ENCODE measurements around the gene ENO3. TPM values are rescaled to one million over a fixed set of nuclear protein-coding genes. Genes with fewer than 3 reads are reported as not detected.

ENO3 gene
- total and polyA plus RNA-seq, 10 of the 15 experiments (the other 5 are each of a cell fraction or from before 2014, with no cell fraction given), result 6.8 to 28.4 (median 17.0) TPM

GRCh38 chr17:4945176-4945943, 5.6 kb upstream of the ENO3 start (continued):
- TF ChIP-seq SKIL (IDR thresholded peaks at IDR 0.05; ENCODE audit: low read depth, poor library complexity, severe bottlenecking), result peak; percentile 22
- no peak for TF ChIP-seq ZSCAN29 (IDR thresholded peaks at IDR 0.05)
- TF ChIP-seq SMAD5 (IDR thresholded peaks at IDR 0.05; ENCODE audit: low read depth), result peak; percentile 89
- TF ChIP-seq NBN (IDR thresholded peaks at IDR 0.05), result no peak; the same call in 1 of the 2 replicates
- TF ChIP-seq YY1 (IDR thresholded peaks at IDR 0.05; ENCODE audit: low read depth, low read length), result peak; percentile 51; the same call in 1 of the 2 replicates

DNA sequence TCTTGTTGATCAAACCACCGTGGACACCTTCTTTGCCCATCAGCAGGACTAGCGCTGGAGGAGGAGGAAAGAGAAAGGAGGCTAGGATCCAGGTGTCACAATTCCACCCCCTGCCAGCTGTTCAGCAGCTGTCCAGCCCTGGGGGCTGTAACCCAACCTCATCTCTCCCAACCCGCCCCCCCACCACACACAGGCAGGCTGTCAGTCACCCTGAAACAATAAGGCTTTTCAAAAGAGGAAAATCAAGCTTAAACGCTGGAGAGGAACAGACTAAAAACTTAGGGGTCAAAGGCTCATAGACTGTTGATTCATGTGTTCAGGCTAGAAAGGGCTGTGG, 5.0 kb upstream of the ENO3 start:
- Histone ChIP-seq H3K4me3 (peak overlapping the region; percentile 96), H3K9ac (ENCODE audit: control insufficient read depth, insufficient read depth, low read length) (peak overlapping the region; percentile 100), H3K27me3 (replicated peaks in 1 of 2; ENCODE audit: control insufficient read depth in 2 of 2, insufficient read depth in 2 of 2, low read length in 1 of 2) (no peaks in the 10 kb centered on the region), H2AFZ (ENCODE audit: control insufficient read depth, low read depth, low read length) (no peak overlapping the region), H3K4me2 (ENCODE audit: control insufficient read depth, insufficient read depth) (peak overlapping the region; percentile 55), H3K36me3 (ENCODE audit: control insufficient read depth in 2 of 2, insufficient read depth in 2 of 2, low read length in 1 of 2) (peaks cover 20 to 22% of the 10 kb centered on the region in 2 experiments), H3K9me3 (replicated peaks; ENCODE audit: control insufficient read depth, insufficient read depth, low read length) (no peaks in the 10 kb centered on the region), H3K79me2 (ENCODE audit: control insufficient read depth, insufficient read depth, low read length) (peaks cover 82% of the 10 kb centered on the region), H4K20me1 (ENCODE audit: control insufficient read depth, insufficient read depth) (peaks cover 5% of the 10 kb centered on the region), H3K27ac (ENCODE audit: control insufficient read depth, insufficient read depth) (peak overlapping the region; percentile 100), H3K4me1 (ENCODE audit: control insufficient read depth, insufficient read depth, low read length) (peaks cover 42% of the 10 kb centered on the region)
- no TSS peak for BruUV-seq (replicated peaks)
- CTCF ChIA-PET, result interaction anchor here (1.2 to 3.3 kb wide), 3 partner anchors 21 to 116 kb away, joined by 3 to 13 read pairs (median 12); partner anchors contain the start of gene SPAG7
- SMC1A ChIA-PET (ENCODE audit: uncharacterized antibody, unreplicated experiment), result interaction anchor here (0.6 to 7.1 kb wide), 5 partner anchors 11 to 41 kb away, joined by 3 to 50 read pairs (median 4); partner anchors contain the start of gene SPAG7
- FAIRE-seq, result no peak
- WGBS (ENCODE audit: insufficient coverage, insufficient replicate concordance, low lambda C conversion rate, missing lambda C conversion rate), result 0% methylated on average over 4 of the region's 4 CpGs
- intact Hi-C loops (cut with micrococcal nuclease; ENCODE audit: unreplicated experiment), result no loop called here
- in situ Hi-C loops (cut with MboI), result no loop called here
- no peak for ATAC-seq
- DNase-seq (ENCODE audit: low read depth, low spot score), result no peak
- RAD21 ChIA-PET (ENCODE audit: unreplicated experiment), result interaction anchor here (9.8 kb wide), 1 partner anchor 20 kb away, joined by 73 read pairs; the partner anchor contains the start of gene SPAG7
- POLR2A ChIA-PET, result interaction anchor here (0.6 to 17.5 kb wide), 4 partner anchors 20 to 71 kb away, joined by 3 to 272 read pairs (median 5); partner anchors contain the start of genes INCA1, KIF1C and SPAG7
- TF ChIP-seq MXI1 (IDR thresholded peaks at IDR 0.05; ENCODE audit: low read depth, low read length) (no peak), POLR2AphosphoS2 (IDR thresholded peaks at IDR 0.05; ENCODE audit: low read depth, low read length) (peak; percentile 31; the same call in 1 of the 2 replicates), EZH2 (IDR thresholded peaks at IDR 0.05; ENCODE audit: borderline replicate concordance, control insufficient read depth, low read depth, low read length) (no peak), JUND (IDR thresholded peaks at IDR 0.05; ENCODE audit: low read depth, low read length) (no peak), NFIC (IDR thresholded peaks at IDR 0.05; ENCODE audit: low read depth, low read length) (no peak), PKNOX1 (IDR thresholded peaks at IDR 0.05) (peak; percentile 44; the same call in 1 of the 2 replicates), TCF12 (IDR thresholded peaks at IDR 0.05; ENCODE audit: low read depth, low read length) (peak; percentile 76; the same call in 1 of the 2 replicates), EP300 (IDR thresholded peaks at IDR 0.05; ENCODE audit: borderline replicate concordance in 1 of 2, control insufficient read depth in 1 of 2, low read depth in 2 of 2, low read length in 2 of 2) (no peak), SMAD5 (IDR thresholded peaks at IDR 0.05; ENCODE audit: low read depth) (peak; percentile 17; the same call in 1 of the 2 replicates), ETV6 (conservative IDR thresholded peaks at IDR 0.05 in 1 of 2, IDR thresholded peaks at IDR 0.05 in 1 of 2; ENCODE audit: borderline replicate concordance in 1 of 2, low read depth in 1 of 2) (no peak)
- TF ChIP-seq, protein P1, sequence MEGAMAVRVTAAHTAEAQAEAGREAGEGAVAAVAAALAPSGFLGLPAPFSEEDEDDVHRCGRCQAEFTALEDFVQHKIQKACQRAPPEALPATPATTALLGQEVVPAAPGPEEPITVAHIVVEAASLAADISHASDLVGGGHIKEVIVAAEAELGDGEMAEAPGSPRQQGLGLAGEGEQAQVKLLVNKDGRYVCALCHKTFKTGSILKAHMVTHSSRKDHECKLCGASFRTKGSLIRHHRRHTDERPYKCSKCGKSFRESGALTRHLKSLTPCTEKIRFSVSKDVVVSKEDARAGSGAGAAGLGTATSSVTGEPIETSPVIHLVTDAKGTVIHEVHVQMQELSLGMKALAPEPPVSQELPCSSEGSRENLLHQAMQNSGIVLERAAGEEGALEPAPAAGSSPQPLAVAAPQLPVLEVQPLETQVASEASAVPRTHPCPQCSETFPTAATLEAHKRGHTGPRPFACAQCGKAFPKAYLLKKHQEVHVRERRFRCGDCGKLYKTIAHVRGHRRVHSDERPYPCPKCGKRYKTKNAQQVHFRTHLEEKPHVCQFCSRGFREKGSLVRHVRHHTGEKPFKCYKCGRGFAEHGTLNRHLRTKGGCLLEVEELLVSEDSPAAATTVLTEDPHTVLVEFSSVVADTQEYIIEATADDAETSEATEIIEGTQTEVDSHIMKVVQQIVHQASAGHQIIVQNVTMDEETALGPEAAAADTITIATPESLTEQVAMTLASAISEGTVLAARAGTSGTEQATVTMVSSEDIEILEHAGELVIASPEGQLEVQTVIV (IDR thresholded peaks at IDR 0.05; ENCODE audit: borderline replicate concordance, partially characterized antibody), result no peak
